SH-SY5Y (cell line): Measurements from ENCODE around the gene LMNA.

ENCODE experiments used
- GATA2 ChIP-seq: IDR thresholded peaks from 2 replicates; pipeline ENCODE4 v1.6.1; 2011; ENCODE audit warnings: mild to moderate bottlenecking, low read depth, low read length
- GATA3 ChIP-seq: IDR thresholded peaks from 2 replicates; pipeline ENCODE4 v1.6.1; 2011; ENCODE audit warnings: low read depth, mild to moderate bottlenecking, low read length, moderate library complexity

- TF ChIP-seq GATA2 (no peak), GATA3 (no peak)
Observed at GRCh38 chr1:156146020-156146768, 31.7 kb downstream of the LMNA start.
